ENCODE results near the gene STX10.
A peak's percentile ranks its signal among the peaks of the same experiment; 100 is the strongest.
"Not testable (repeated sequence)": the region's sequence is repeated elsewhere in the genome, so short reads cannot be mapped to it uniquely, and the experiment has no call there.

STX10 gene

DNA sequence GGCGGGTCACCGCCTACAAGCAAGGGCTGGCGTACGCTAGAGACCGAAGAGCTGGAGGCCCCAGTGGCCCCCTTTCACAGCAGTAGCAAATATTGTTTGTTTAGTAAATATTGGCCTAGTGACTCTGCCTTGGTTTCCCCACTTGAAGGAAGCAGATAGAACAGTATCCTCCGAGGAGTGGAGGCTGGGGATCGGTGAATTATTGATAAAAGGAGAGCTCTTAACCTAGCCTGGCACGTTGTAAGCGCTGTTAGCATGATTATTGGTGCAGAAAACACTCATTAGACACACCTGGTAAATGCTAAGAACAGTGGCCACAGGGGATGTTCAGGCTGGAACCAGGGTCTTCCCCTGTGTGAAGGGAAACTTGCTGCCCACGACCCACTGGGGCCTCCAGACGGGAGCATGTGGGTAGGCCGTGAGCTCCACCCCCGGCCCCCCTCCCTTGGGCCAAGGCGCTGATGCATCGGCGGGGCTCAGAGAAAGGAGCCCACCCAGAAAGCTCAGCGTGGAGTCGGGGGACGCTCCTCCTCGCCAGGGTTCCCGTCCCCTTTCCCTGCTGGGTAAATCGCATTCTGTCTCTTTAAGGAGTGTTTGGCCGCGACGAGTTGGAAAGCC lies 2.3 kb upstream of the STX10 start:
- Histone ChIP-seq H3K9ac (ENCODE audit: low read depth, low read length) (peak overlapping the region; percentile 97), H3K27ac (ENCODE audit: low read depth, low read length) (peak overlapping the region; percentile 100), H3K36me3 (ENCODE audit: control insufficient read depth, insufficient read depth, low read length) (0 out of 2 replicates have a peak, but pooled peaks cover 3% of the 10 kb centered on the region), H3K9me3 (ENCODE audit: control insufficient read depth, insufficient read depth, low read length) (no peaks in the 10 kb centered on the region), H3K27me3 (ENCODE audit: control insufficient read depth, insufficient read depth, low read length) (no peaks in the 10 kb centered on the region), H3K4me3 (ENCODE audit: low read depth, low read length) (peak overlapping the region; percentile 86), H3K4me1 (ENCODE audit: control insufficient read depth, insufficient read depth, low read length) (peaks cover 5% of the 10 kb centered on the region)

DNA sequence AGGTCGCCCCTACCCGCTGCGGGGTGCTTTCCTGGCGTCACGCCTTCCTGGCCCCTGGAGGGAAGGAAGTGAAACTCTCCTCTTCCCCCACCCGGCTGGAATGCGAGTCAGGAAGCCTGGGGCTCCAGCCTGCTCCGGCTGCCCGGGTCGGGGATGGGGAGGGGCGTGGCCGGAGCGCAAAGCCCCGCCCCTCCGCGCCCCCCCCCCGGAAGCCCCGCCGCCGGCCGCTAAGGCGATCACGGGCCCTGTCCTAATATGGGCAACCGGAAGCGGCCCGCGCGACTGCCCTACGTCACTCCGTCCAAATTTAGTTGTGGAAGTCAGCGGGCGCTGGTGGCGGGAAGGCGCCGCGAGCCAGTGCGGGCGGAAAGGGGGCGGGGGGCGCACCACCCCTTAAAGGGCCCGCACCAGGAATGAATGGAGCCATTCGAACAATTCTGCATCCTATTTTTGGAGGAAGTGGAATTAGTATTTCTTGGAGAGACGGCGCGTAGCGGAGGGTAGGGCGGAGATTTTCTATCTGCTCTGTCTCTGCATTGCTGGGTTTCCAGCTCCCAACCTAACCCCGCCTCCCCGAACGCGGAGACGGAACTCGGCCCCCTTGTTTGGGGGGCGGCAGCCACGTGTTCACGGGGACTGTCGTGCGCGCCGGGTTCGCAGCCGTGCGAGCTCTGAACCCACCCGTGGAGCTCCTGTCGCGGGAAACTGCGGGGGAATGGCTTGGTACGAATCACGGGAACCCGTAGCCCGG lies 1.6 kb upstream of the STX10 start:
- Histone ChIP-seq H3K9me3 (ENCODE audit: control insufficient read depth, insufficient read depth, low read length) (no peaks in the 10 kb centered on the region), H3K4me1 (ENCODE audit: control insufficient read depth, insufficient read depth, low read length) (peaks cover 5% of the 10 kb centered on the region), H3K27me3 (ENCODE audit: control insufficient read depth, insufficient read depth, low read length) (no peaks in the 10 kb centered on the region), H3K36me3 (ENCODE audit: control insufficient read depth, insufficient read depth, low read length) (peaks cover 6% of the 10 kb centered on the region; the same call in 1 of the 2 replicates), H3K27ac (ENCODE audit: low read depth, low read length) (peak overlapping the region; percentile 100), H3K9ac (ENCODE audit: low read depth, low read length) (peak overlapping the region; percentile 97), H3K4me3 (ENCODE audit: low read depth, low read length) (peak overlapping the region; percentile 96)

DNA sequence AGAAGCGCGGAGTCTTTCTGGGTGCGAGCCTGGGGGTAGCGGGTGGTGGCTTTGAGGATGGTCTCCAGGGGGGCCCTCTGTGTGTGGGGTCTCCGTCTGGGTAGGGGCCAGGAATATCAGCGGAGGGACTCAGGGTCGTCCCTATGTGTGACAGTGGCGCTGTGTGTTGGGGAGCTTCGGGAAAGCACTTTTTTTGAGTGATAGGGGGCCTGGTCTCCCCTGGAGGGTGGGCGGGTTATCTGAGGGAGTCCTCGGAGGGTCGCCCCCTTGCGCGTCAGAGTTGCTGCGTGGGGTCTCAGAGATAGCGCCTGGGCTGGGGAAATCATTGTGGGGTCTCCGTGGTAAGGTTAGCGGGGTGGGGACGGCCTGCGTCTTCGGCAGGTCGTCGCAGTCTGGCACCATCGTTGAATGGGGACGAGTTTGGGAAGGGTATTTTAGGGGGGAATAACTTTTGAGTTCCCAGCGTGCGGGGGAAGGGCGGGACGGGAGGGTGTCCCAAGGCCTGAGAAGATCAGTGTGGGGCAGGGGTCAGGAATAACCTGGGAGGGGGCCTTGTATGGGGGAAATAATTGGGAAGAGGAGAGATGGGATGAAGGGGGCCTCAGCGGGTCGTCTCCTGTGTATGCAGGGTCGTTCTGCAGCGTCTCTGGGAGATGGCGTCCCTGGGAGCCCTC lies 893 bp upstream of the STX10 start:
- Histone ChIP-seq H3K36me3 (ENCODE audit: control insufficient read depth, insufficient read depth, low read length) (peaks cover 7% of the 10 kb centered on the region; the same call in 1 of the 2 replicates), H3K27me3 (ENCODE audit: control insufficient read depth, insufficient read depth, low read length) (no peaks in the 10 kb centered on the region), H3K4me1 (ENCODE audit: control insufficient read depth, insufficient read depth, low read length) (peaks cover under 1% of the 10 kb centered on the region), H3K4me3 (ENCODE audit: low read depth, low read length) (peak overlapping the region; percentile 96), H3K9ac (ENCODE audit: low read depth, low read length) (peak overlapping the region; percentile 83), H3K9me3 (ENCODE audit: control insufficient read depth, insufficient read depth, low read length) (no peaks in the 10 kb centered on the region), H3K27ac (ENCODE audit: low read depth, low read length) (peak overlapping the region; percentile 95)

DNA sequence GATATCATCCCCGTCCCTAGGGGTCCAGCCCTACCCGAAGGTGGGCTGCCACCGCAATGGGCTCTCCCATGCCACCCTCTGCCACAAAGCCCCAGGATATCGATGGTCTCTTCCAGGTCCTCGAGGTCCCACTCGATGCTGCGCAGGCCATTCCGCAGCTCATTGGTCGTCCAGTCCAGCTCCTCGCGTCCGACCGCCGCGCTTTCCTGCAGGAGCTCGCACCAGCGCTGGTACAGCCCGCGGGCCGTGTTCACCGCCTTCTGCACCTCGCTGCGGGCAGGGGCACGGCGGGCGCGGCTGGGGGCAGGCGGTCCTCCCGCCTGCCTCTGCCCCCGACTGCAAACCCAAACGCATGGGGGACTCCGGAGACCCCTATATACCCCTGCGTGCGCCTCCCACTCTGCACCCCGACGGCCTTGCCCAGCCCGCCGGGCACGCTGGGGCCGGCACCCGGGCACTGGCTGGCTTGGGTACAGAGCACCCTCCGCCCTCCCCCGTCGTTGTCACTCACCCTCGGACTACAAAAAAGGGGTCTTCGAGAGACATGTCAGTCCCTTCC lies 468 bp downstream of the STX10 start:
- Histone ChIP-seq H3K4me3 (ENCODE audit: low read depth, low read length) (peak overlapping the region; percentile 96), H3K4me1 (ENCODE audit: control insufficient read depth, insufficient read depth, low read length) (no peaks in the 10 kb centered on the region), H3K27me3 (ENCODE audit: control insufficient read depth, insufficient read depth, low read length) (no peaks in the 10 kb centered on the region), H3K9ac (ENCODE audit: low read depth, low read length) (peak overlapping the region; percentile 16; the same call in 1 of the 2 replicates), H3K9me3 (ENCODE audit: control insufficient read depth, insufficient read depth, low read length) (no peaks in the 10 kb centered on the region), H3K27ac (ENCODE audit: low read depth, low read length) (no peak overlapping the region), H3K36me3 (ENCODE audit: control insufficient read depth, insufficient read depth, low read length) (peaks cover 11% of the 10 kb centered on the region)

DNA sequence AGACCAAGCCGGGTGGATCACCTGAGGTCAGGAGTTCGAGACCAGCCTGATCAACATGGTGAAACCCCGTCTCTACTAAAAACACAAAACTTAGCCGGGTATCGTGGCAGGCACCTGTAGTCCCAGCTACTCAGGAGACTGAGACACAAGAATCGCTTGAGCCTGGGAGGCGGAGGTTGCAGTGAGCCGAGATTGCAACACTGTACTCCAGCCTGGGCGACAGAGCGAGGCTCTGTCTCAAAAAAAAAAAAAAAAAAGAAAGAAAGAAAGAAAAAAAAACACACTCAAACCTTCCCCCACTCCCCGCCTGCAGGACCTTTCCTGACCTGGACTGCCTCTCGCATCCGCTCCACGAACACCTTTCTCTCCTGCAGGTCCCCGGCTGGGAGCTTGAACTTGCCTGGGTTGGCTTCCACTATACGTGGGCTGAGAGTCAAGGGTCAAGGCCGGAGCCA lies 975 bp downstream of the STX10 start:
- H3K9me3 ChIP-seq (ENCODE audit: control insufficient read depth, insufficient read depth, low read length); H3K27me3 ChIP-seq (ENCODE audit: control insufficient read depth, insufficient read depth, low read length); H3K4me1 ChIP-seq (ENCODE audit: control insufficient read depth, insufficient read depth, low read length); H3K27ac ChIP-seq (ENCODE audit: low read depth, low read length): not testable (repeated sequence)
- Histone ChIP-seq H3K4me3 (ENCODE audit: low read depth, low read length) (peak overlapping the region; percentile 96), H3K9ac (ENCODE audit: low read depth, low read length) (peak overlapping the region; percentile 16; the same call in 1 of the 2 replicates), H3K36me3 (ENCODE audit: control insufficient read depth, insufficient read depth, low read length) (peaks cover 14% of the 10 kb centered on the region)

DNA sequence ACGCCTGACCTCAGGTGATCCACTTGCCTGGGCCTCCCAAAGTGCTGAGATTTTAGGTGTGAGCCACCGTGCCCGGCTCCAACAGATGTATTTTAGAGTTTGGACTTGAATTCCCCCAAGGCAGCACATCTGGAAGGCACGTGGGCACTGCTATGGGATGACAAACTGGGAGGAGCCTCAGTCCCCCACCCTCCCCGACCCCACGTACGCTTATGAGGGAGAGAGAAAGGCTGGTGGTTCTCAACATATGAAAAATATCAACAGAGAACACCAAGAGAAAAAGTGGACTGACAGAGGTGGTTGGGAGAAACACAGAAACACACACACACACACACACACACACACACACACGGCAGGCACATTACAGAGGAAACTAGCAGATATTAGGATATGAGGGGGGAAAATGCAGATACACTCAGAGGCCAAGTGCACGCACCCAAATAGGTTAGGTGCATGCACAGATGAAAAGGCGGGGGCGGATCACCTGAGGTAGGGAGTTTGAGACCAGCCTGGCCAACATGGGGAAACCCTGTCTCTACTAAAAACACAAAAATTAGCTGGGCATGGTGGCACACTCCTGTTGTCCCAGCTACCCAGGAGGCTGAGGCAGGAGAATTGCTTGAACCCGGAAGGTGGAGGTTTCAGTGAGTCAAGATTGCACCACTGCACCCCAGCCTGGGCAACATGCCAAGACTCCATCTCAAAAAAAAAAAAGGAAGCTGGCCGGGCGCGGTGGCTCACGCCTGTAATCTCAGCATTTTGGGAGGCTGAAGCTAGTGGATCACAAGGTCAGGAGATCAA lies 3.2 kb downstream of the STX10 start:
- Histone ChIP-seq H3K4me3 (ENCODE audit: low read depth, low read length) (no peak overlapping the region), H3K4me1 (ENCODE audit: control insufficient read depth, insufficient read depth, low read length) (no peaks in the 10 kb centered on the region), H3K9me3 (ENCODE audit: control insufficient read depth, insufficient read depth, low read length) (no peaks in the 10 kb centered on the region), H3K9ac (ENCODE audit: low read depth, low read length) (no peak overlapping the region), H3K27me3 (ENCODE audit: control insufficient read depth, insufficient read depth, low read length) (no peaks in the 10 kb centered on the region), H3K36me3 (ENCODE audit: control insufficient read depth, insufficient read depth, low read length) (peaks cover 18% of the 10 kb centered on the region), H3K27ac (ENCODE audit: low read depth, low read length) (no peak overlapping the region)

DNA sequence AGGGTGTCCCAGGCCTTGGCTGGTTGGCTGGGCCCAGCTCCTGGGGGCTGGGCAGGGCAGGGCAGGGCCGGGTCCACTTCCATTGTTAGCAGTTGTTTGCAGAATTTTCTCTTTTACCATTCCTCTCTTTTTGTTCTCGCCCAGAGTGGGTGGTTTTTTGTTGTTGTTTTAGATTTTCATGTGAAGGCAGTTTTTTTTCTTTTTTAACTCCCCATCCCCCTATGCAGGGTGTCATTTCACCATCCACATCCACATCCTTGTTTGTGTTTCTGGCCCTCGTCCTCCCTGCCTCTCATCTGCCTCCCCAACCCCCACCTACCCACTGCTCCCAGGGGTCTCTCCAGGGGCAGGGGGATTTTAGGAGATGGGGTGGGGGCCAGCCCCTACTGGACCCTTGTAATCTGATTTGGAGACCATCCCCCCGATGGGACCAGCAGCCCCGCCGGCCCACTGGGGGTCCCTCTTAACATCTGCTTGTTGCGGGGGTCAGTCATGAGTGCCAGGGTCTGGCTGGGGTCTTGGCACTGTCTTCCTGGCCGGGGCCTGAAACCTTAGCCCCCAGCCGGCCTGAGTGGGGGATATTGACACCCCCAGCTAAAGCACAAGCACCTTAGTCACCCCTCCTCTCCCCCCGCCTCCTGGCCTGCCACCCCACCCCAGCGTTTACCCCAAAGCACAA lies 10.4 kb downstream of the STX10 start:
- Histone ChIP-seq H3K9ac (ENCODE audit: low read depth, low read length) (no peak overlapping the region), H3K4me3 (ENCODE audit: low read depth, low read length) (no peak overlapping the region), H3K9me3 (ENCODE audit: control insufficient read depth, insufficient read depth, low read length) (no peaks in the 10 kb centered on the region), H3K36me3 (ENCODE audit: control insufficient read depth, insufficient read depth, low read length) (peaks cover 53% of the 10 kb centered on the region), H3K27me3 (ENCODE audit: control insufficient read depth, insufficient read depth, low read length) (no peaks in the 10 kb centered on the region), H3K27ac (ENCODE audit: low read depth, low read length) (no peak overlapping the region), H3K4me1 (ENCODE audit: control insufficient read depth, insufficient read depth, low read length) (no peaks in the 10 kb centered on the region)

DNA sequence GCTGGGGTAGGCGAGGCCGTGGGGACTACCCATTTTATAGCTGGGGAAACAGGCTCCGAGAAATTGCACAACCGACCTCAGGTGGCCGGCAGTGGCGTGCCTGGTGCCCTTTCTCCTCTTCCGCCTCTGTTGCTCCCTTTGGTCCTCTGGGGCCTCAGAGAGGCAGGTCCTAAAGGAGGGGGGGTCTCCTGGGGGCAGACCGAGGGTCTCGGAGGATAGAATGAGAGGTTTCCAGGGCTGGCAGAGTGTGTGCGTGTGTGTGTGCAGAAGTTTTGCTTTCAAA lies 11.3 kb downstream of the STX10 start:
- Histone ChIP-seq H3K4me3 (ENCODE audit: low read depth, low read length) (no peak overlapping the region), H3K27ac (ENCODE audit: low read depth, low read length) (no peak overlapping the region)

DNA sequence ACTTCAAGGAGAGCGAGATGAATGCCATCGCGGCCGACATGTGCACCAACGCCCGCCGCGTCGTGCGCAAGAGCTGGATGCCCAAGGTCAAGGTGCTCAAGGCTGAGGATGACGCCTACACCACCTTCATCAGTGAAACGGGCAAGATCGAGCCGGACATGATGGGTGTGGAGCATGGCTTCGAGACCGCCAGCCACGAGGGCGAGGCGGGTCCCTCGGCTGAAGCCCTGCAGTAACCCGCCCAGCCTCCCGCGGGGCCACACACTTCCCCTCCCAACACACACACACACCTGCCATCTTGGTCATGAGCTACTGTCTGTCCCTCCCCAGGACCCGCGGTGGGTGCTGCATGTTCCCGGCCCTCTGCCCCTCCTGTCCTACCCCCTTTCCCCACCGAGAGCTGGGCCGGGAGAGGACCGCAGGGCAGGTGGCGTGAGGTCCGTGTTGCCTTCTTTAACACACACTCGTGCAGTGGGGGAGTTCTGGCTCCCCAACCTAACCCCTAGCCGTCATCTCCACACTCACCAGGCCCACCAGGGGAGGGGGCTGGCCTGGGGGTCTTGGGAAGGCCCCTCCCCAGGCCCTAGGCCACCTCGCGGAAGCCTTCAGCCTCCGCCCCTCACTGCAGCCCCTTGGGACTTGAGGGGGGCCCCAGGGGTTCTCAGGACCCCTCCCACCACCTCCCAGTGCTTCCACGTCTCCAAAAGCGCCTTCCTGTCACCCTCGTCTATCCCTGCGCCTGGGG lies 11.8 kb downstream of the STX10 start:
- Histone ChIP-seq H3K4me3 (ENCODE audit: low read depth, low read length) (no peak overlapping the region), H3K9ac (ENCODE audit: low read depth, low read length) (no peak overlapping the region), H3K36me3 (ENCODE audit: control insufficient read depth, insufficient read depth, low read length) (peaks cover 53% of the 10 kb centered on the region), H3K27me3 (ENCODE audit: control insufficient read depth, insufficient read depth, low read length) (no peaks in the 10 kb centered on the region), H3K9me3 (ENCODE audit: control insufficient read depth, insufficient read depth, low read length) (no peaks in the 10 kb centered on the region), H3K4me1 (ENCODE audit: control insufficient read depth, insufficient read depth, low read length) (no peaks in the 10 kb centered on the region), H3K27ac (ENCODE audit: low read depth, low read length) (no peak overlapping the region)

More for the DNA sequence above, 11.3 kb downstream of the STX10 start:
- Histone ChIP-seq H3K4me1 (ENCODE audit: control insufficient read depth, insufficient read depth, low read length) (no peaks in the 10 kb centered on the region), H3K27me3 (ENCODE audit: control insufficient read depth, insufficient read depth, low read length) (no peaks in the 10 kb centered on the region), H3K36me3 (ENCODE audit: control insufficient read depth, insufficient read depth, low read length) (peaks cover 49% of the 10 kb centered on the region), H3K9me3 (ENCODE audit: control insufficient read depth, insufficient read depth, low read length) (no peaks in the 10 kb centered on the region), H3K9ac (ENCODE audit: low read depth, low read length) (no peak overlapping the region)
